Hematopoietic multipotent progenitor cell treated with erythropoietin and hydrocortisone succinate and interleukin-3 and kit ligand, for 8 days (in vitro differentiated cells): ENCODE measurements around the gene KBTBD7.

Experiments
- DNase-seq: peaks from one replicate; pipeline ENCODE4 v3.0.0-alpha.2; 2015

KBTBD7 gene, protein sequence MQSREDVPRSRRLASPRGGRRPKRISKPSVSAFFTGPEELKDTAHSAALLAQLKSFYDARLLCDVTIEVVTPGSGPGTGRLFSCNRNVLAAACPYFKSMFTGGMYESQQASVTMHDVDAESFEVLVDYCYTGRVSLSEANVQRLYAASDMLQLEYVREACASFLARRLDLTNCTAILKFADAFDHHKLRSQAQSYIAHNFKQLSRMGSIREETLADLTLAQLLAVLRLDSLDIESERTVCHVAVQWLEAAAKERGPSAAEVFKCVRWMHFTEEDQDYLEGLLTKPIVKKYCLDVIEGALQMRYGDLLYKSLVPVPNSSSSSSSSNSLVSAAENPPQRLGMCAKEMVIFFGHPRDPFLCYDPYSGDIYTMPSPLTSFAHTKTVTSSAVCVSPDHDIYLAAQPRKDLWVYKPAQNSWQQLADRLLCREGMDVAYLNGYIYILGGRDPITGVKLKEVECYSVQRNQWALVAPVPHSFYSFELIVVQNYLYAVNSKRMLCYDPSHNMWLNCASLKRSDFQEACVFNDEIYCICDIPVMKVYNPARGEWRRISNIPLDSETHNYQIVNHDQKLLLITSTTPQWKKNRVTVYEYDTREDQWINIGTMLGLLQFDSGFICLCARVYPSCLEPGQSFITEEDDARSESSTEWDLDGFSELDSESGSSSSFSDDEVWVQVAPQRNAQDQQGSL

GRCh38 chr13:41193919-41194824 is at the start of gene KBTBD7:
Gene KBTBD7, minus strand, starts transcription at chr13:41194569. Its CDS starts 312 bp downstream, at chr13:41194257.
- DNase-seq: peak; percentile 94

DNA sequence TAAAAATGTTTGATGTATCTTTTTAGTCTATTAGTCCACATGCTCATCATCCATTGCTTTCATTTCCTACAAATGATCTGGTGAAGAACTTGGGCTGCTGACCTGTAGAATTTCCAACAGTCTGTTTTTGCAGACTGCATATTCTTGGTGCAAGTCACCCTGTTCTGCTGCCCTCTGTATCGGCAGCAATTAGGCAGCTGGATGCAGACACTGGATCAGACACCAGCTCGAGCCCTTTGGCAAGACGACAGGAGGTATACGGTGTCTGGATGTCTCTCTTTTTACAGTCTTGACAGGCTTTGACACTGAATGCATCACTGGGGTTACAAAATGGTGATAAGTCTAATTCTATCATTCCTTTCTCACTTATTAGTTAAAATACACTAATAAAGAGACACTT is 47.3 kb upstream of the KBTBD7 start:
- DNase-seq: no peak

DNA sequence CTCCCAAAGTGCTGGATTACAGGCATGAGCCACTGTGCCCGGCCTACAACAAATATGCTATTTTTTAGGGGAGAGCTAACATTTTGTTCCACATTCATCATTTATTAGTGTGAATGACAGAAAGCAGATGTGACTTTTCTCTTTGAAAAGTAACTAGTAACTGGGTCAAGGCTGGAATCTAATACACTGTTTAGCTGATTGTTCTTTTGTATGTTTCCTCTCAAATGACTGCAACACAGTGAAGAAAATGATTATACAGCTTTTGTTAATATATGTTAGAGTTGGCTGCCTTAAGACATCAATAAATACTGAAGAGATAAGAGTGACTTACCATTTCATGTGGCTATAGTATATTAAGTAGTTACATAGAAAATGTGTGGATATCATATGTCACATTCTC is 42.0 kb upstream of the KBTBD7 start:
- DNase-seq: no peak

- no peak for DNase-seq
Observed at GRCh38 chr13:41232578-41233480, 38.5 kb upstream of the KBTBD7 start.

DNA sequence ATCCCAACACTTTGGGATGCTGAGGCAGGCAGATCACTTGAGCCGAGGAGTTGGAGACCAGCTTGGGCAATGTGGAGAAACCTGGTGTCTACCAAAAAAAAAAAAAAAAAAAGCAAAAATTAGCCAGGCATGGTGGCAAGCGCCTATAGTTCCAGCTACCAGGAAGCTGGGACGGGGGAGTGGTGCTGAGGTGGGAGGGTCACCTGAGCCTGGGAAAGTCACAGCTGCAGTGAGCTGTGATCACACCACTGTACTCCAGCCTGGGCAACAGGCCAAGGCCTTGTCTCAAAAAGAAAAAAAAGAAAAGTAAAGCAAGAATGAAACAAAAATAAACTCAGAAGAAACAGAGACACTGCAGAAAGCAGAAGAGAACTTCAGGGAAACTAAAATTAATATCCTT is 37.4 kb upstream of the KBTBD7 start:
- peak; percentile 40 for DNase-seq

DNA sequence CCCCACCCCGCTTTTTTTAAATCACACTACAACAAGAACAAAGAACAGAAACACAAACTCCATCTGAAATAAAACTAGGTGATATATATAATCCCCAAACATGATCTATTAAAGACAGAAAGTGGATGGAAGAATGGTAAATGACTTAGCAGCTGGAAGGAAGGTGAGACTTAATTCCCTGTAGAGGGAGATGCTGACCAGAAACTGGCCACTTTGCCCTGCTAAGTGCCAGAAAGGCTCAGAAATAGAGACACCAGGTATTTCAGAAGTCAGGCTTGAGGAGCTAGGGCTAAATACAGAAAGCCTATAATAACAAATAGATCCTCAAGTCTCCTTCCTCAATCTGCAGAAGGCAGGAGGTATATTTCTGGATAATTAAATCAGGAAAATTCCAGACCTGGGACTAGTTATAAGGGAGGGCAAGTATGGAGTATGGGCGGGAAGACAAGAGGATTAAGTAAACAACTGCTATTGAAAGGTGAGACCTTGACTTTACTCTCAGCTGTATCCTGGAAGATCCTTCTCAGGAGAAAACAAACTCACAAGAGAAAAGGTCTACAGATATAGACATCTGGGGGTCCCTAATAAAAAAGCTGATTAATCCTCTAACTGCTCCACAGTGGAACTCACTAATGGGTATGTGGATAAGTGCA is 36.8 kb upstream of the KBTBD7 start:
- no peak for DNase-seq

DNA sequence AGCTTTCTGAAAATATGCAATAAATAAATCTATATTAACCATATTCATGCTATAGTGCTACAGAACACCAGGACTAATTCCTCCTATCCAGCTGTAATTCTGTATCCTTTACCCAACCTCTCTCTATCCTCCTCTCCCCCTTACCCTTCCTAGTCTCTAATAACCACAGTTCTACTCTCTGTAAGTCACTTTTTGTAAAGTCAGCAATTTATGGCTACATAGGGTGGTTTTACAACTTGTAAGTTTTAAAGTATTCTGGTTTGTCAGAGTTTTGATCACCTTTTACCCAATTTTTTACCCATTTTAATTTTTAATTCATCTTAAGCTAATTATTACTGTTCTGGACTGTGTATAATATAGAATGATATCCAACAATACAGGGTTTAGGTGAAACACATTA is 35.0 kb upstream of the KBTBD7 start:
- no peak for DNase-seq

DNA sequence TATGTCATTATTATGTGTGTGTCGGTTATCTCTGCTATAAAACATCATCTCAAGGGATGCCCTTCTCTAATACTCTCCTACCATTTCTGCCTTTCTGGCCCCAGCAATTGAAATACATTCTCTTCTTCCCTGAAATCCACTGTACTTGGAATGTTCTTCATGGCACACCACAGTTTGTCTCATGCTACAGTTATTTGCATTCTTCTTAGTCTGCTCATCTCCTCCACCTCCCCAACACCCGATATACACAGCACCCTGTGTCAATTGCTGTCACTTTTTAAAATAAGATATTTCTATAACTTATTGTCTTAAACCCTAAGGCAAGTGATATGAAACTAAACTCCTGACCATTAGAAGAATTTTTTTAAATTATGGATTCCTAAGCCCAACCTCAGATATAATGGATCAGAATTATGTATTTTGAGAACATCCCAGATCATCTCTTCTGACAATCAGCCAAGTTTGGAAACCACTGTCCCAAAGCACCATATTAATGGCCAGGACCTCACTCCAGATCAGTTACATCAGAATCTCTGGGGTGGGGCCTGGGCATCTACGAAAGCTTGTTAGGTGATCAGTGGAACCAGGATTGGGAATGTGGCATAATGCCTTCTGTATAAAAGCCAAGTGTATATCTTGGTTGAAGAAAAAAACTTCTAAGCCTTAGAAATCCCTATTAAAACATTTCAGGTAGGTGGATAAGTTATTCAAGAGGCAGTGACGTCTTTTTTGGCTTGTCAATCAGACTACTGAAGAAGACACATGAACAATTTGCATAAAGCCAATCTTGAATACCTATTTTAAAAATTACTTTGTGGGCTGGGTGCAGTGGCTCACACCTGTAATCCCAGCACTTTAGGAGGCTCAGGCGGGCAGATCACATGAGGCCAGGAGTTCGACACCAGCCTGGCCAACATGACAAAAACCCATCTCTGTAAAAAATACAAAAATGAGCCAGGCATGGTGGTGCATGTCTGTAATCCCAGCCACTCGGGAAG is 30.0 kb upstream of the KBTBD7 start:
- DNase-seq: no peak

DNA sequence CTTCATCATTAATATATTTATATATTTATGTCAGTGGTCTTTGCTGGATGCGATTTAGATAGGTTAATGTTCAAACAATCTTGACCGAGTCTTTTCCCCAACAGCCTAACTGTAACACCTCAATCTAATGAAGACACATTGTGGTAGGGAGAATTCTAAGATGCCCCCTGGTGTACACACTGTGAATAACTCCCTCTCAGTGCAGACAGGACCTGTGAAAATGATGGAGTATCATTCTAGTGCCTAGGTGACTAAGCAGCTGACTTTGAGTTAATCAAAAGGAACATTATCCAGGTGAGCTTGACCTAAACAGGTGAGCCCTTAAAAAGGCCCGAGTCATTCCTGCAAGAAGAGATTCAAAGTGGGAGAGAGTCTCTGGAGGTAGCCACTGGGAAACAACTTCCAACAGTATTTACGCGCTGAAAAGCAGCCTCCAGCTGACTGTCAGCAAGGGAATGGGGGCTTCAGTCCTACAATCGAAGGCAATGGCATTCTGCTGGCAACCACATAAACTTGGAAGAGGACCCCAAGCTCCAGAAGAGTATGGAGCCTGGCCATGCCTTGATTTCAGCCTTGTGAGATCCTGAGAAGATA is 28.0 kb upstream of the KBTBD7 start:
- peak; percentile 75 for DNase-seq

GRCh38 chr13:41220401-41220800 is 26.0 kb upstream of the KBTBD7 start:
- no peak for DNase-seq

- DNase-seq: no peak
Observed at GRCh38 chr13:41216160-41216559, 21.8 kb upstream of the KBTBD7 start.

DNA sequence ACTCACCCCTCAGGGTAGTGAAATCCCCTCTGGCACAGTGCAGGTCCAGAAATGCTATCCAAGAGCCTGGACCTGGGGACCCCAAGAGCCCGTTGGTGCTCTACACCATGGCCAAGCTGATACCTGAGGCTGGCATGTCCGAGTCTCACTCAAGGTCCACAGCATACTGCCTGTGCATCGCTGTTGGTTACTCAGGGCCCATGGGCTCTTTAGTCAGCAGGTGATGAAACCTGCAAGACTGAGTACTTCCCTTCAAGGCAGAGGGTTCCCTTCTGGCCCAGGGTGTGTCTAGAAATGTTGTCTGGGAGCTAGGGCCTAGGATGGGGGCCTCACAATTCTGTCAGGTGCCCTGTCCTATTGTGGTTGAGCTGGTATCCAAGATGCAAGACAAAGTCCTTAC is 19.6 kb upstream of the KBTBD7 start:
- no peak for DNase-seq

- no peak for DNase-seq
Observed at GRCh38 chr13:41213316-41213715, 18.9 kb upstream of the KBTBD7 start.

DNA sequence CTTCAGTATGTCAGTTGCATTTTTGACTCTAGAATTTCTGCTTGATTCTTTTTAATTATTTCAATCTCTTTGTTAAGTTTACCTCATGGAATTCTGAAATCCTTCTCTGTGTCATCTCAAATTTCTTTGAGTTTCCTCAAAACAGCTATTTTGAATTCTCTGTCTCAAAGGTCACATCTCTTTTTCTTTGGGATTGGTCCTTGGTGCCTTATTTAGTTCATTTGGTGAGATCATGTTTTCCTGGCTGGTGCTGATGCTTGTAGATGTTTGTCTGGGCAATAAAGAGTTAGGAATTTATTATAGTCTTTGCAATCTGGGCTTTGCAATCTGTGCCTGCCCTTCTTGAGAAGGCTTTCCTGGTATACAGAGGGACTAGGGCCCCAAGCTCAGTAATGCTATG is 18.5 kb upstream of the KBTBD7 start:
- no peak for DNase-seq

DNA sequence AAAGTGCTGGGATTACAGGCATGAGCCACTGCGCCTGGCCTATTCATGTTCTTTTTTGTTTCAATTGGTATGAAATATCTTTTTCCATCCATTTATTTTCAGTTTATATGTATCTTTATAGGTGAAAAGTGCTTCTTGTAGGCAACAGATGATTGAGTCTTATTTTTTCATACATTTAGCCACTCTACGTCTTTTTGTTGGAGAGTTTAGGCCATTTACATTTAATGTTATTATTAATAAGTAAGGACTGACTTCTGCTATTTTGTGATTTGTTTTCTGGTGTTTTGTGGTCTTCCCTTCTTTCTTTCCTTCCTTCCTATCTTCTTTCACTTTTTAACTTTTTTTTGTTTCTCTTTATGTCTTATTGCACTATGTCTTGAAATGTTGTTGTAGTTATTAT is 16.7 kb upstream of the KBTBD7 start:
- DNase-seq: no peak

- no peak for DNase-seq
Observed at GRCh38 chr13:41206467-41206866, 12.1 kb upstream of the KBTBD7 start.

DNA sequence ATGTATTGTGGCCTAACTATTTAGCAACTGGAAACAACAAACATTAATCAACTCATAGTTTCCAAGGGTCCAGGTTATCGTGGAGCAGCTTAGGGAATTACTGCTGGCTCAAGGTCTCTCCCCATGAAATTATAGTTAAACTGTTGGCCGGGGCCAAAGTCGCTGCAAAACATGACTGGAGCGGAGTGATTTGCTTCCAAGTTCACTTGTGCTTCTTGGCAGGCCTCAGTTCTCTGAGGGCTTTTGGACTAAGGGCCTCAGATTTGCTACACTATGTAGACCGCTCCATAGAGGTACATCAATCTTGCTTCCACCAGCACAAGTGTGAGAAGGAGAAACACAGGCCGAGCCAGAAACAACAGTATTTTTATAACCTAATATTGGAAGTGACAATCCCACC is 9.4 kb upstream of the KBTBD7 start:
- no peak for DNase-seq

DNA sequence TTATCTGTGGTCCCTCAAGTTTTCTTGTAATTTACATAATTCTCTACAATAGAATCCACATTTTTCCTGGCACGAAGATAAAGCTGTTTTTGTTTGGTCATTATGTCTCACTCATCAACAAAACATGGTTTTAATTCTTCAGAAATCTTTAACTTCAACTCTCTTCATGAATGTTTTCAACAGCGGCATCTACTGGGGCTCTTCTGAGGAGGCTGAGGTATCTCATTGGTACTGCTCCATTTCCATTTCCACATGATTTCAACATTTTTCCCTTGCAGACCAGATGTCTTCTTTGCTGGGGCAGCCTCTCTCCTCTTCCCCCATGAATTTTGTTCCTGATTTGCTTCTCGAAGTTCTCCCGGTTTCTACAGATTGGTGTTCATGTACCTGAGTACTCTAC is 5.8 kb upstream of the KBTBD7 start:
- no peak for DNase-seq

DNA sequence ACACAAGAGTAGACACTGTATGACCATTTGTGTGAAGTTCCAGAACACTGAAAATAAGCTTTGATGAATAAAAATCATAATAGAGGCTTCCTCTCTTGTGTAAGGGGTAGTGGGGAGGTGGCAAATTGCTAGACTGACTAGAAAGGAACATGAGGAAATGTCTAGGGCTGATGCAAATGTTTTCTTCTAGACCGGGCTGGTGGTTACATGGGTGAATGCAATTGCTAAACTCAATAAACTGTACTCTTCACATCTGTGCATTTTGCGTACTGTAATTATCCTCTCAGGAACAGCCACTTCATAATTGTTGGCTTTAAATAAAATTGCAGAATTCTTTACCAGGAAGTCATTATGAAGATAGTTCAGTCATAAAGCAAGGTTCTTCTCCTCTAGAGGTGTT is 5.2 kb upstream of the KBTBD7 start:
- no peak for DNase-seq

DNA sequence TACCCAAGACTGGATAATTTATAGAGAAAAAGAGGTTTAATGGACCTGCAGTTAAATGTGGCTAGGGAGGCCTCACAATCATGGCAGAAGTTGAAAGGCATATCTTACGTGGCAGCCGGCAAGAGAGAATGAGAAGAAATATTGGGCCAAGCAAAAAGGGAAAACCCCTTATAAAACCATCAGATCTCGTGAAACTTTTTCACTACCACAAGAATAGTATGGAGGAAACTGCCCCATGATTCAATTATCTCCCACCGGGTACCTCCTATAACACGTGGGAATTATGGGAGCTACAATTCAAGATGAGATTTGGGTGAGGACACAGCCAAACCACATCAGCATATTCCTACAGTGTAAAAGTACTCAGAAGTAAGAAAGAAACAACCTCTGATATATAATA is 4.7 kb upstream of the KBTBD7 start:
- no peak for DNase-seq
